H1 (cell line): ENCODE data around the gene TIMM10. TPM values are rescaled to one million over a fixed set of nuclear protein-coding genes. Genes with fewer than 3 reads are reported as not detected.

ENCODE experiments used
- CTCF ChIA-PET: fragments of 300-600 bp; sonication (Branson Sonifier 250); formaldehyde crosslinking; loops from one replicate; lab custom pipeline; 2021; ENCODE audit not compliant: partially characterized antibody; lab: Charles Lee
- POLR2A ChIA-PET: fragments of 300-600 bp; sonication (Branson Sonifier 250); formaldehyde crosslinking; loops from one replicate; lab custom pipeline; 2021; ENCODE audit warnings: inconsistent platforms; ENCODE audit not compliant: partially characterized antibody; lab: Charles Lee
- DNase-seq, 2 experiments: peaks; one replicate each; pipeline versions ENCODE4 v3.0.0 to v3.0.0-alpha.2; 2010 to 2022; ENCODE audit warnings: low spot score in 2 of 2, low read depth in 1 of 2, mixed read lengths in 1 of 2
- FAIRE-seq: peaks from 2 replicates; lab custom pipeline; 2011; peaks lifted over from hg19 to GRCh38; lab: Jason Lieb, UNC
- H2AFZ ChIP-seq: 2 replicates; pipeline ENCODE4 v1.8.1; 2012; ENCODE audit warnings: low read length, inconsistent platforms
- H2AK5ac ChIP-seq: 2 replicates; pipeline ENCODE4 v1.6.1; 2013; ENCODE audit warnings: low read depth, low read length
- H2BK120ac ChIP-seq: replicated peaks from 2 replicates; pipeline ENCODE3; 2013; ENCODE audit warnings: low read depth, low read length, inconsistent platforms
- H2BK12ac ChIP-seq: 2 replicates; pipeline ENCODE4 v1.6.1; 2013; ENCODE audit warnings: low read depth, low read length
- H2BK15ac ChIP-seq: 2 replicates; pipeline ENCODE4 v1.6.1; 2013; ENCODE audit warnings: low read length
- H2BK20ac ChIP-seq: 2 replicates; pipeline ENCODE4 v1.6.1; 2013; ENCODE audit warnings: low read length
- H2BK5ac ChIP-seq: 2 replicates; pipeline ENCODE4 v1.6.1; 2013; ENCODE audit warnings: low read depth, low read length
- H3K14ac ChIP-seq: 2 replicates; pipeline ENCODE4 v1.6.1; 2013; ENCODE audit warnings: inconsistent platforms; ENCODE audit not compliant: insufficient read length
- H3K18ac ChIP-seq: 2 replicates; pipeline ENCODE4 v1.6.1; 2013; ENCODE audit warnings: low read length; ENCODE audit errors: extremely low read depth
- H3K23ac ChIP-seq: 2 replicates; pipeline ENCODE4 v1.6.1; 2013; ENCODE audit warnings: inconsistent platforms; ENCODE audit not compliant: insufficient read length
- H3K23me2 ChIP-seq: 2 replicates; pipeline ENCODE4 v1.6.1; 2013; ENCODE audit warnings: low read depth, low read length
- H3K27ac ChIP-seq: 2 replicates; pipeline ENCODE4 v1.6.1; 2011; ENCODE audit warnings: low read depth, low read length, inconsistent platforms
- H3K27me3 ChIP-seq, 4 experiments: replicated peaks in 1 of 4; 1 replicate in 1 of 4; 2 replicates in 3 of 4; pipeline versions ENCODE4 v1.6.1 to v1.8.1; 2011 to 2013; ENCODE audit warnings: low read length in 3 of 4, mild to moderate bottlenecking in 3 of 4, inconsistent platforms in 2 of 4, mixed read lengths in 2 of 4, moderate library complexity in 1 of 4; ENCODE audit not compliant: control insufficient read depth in 3 of 4, insufficient read depth in 3 of 4; ENCODE audit errors: extremely low read depth in 1 of 4
- H3K36me3 ChIP-seq, 4 experiments: 2 replicates each; pipeline versions ENCODE4 v1.6.1 to v1.8.1; 2011 to 2013; ENCODE audit warnings: mild to moderate bottlenecking in 4 of 4, low read length in 3 of 4, moderate library complexity in 2 of 4, control low read depth in 1 of 4, inconsistent platforms in 1 of 4; ENCODE audit not compliant: insufficient read depth in 4 of 4, control insufficient read depth in 2 of 4
- H3K4ac ChIP-seq: replicated peaks from 2 replicates; pipeline ENCODE3; 2013; ENCODE audit warnings: low read length, low read depth, mixed read lengths, inconsistent platforms; ENCODE audit not compliant: insufficient read length
- H3K4me1 ChIP-seq, 4 experiments: replicated peaks in 1 of 4; 1 replicate in 1 of 4; 2 replicates in 3 of 4; pipeline versions ENCODE4 v1.6.1 to v1.8.1; 2011 to 2013; ENCODE audit warnings: low read length in 3 of 4, inconsistent platforms in 2 of 4, mixed read lengths in 1 of 4; ENCODE audit not compliant: insufficient read depth in 4 of 4, control insufficient read depth in 3 of 4
- H3K4me2 ChIP-seq, 2 experiments: 2 replicates each; pipeline versions ENCODE4 v1.6.1 to v1.8.1; 2011 to 2013; ENCODE audit warnings: low read depth in 2 of 2, low read length in 2 of 2, control low read depth in 1 of 2, inconsistent platforms in 1 of 2, mild to moderate bottlenecking in 1 of 2; ENCODE audit not compliant: insufficient read depth in 1 of 2
- H3K4me3 ChIP-seq, 4 experiments: fragments of 200-600, 300-600 bp in 1 of 4; sonication (generic), shearing (Covaris generic), sonication (Bioruptor Twin) in 1 of 4; 2 replicates each; pipeline versions ENCODE4 v1.5.1 to v1.8.1; 2011 to 2016; ENCODE audit warnings: low read length in 4 of 4, low read depth in 3 of 4, control low read depth in 2 of 4, inconsistent platforms in 2 of 4, mild to moderate bottlenecking in 2 of 4, mixed read lengths in 1 of 4, moderate library complexity in 1 of 4; ENCODE audit not compliant: insufficient read depth in 2 of 4; ENCODE audit errors: extremely low read depth in 1 of 4
- H3K56ac ChIP-seq: replicated peaks from 2 replicates; pipeline ENCODE3; 2013; ENCODE audit warnings: low read depth, mild to moderate bottlenecking, mixed read lengths, low read length, inconsistent platforms; ENCODE audit not compliant: insufficient read length
- H3K79me1 ChIP-seq: 2 replicates; pipeline ENCODE4 v1.6.1; 2013; ENCODE audit warnings: low read depth, low read length, control low read depth
- H3K79me2 ChIP-seq, 2 experiments: 2 replicates each; pipeline versions ENCODE4 v1.6.1 to v1.8.1; 2012 to 2013; ENCODE audit warnings: low read length in 2 of 2, mild to moderate bottlenecking in 2 of 2, inconsistent platforms in 1 of 2; ENCODE audit not compliant: insufficient read depth in 2 of 2, control insufficient read depth in 1 of 2
- H3K9ac ChIP-seq, 4 experiments: replicated peaks in 1 of 4; 1 replicate in 1 of 4; 2 replicates in 3 of 4; pipeline versions ENCODE4 v1.6.1 to v1.8.1; 2011 to 2013; ENCODE audit warnings: low read depth in 3 of 4, low read length in 3 of 4, control low read depth in 2 of 4, mild to moderate bottlenecking in 2 of 4, moderate library complexity in 2 of 4, inconsistent platforms in 1 of 4; ENCODE audit errors: extremely low read depth in 1 of 4
- H3K9me3 ChIP-seq, 2 experiments: 2 replicates each; pipeline versions ENCODE4 v1.6.1 to v1.8.1; 2012 to 2013; ENCODE audit warnings: mild to moderate bottlenecking in 2 of 2, moderate library complexity in 2 of 2, control low read depth in 1 of 2, inconsistent platforms in 1 of 2, low read depth in 1 of 2, low read length in 1 of 2, mixed read lengths in 1 of 2; ENCODE audit not compliant: insufficient read depth in 2 of 2
- H4K20me1 ChIP-seq, 2 experiments: replicated peaks in 1 of 2; 2 replicates each; pipeline versions ENCODE3 to v1.8.1; 2011 to 2013; ENCODE audit warnings: inconsistent platforms in 2 of 2, low read length in 2 of 2, mild to moderate bottlenecking in 1 of 2; ENCODE audit not compliant: insufficient read depth in 2 of 2, control insufficient read depth in 1 of 2
- H4K5ac ChIP-seq: 2 replicates; pipeline ENCODE4 v1.6.1; 2013; ENCODE audit warnings: low read length, low read depth, mixed read lengths, inconsistent platforms; ENCODE audit not compliant: insufficient read length
- H4K8ac ChIP-seq: 2 replicates; pipeline ENCODE4 v1.8.0; 2013; ENCODE audit warnings: mild to moderate bottlenecking, moderate library complexity, low read length, inconsistent platforms; ENCODE audit not compliant: insufficient read depth; ENCODE audit errors: extremely low read depth
- H4K91ac ChIP-seq: replicated peaks from 2 replicates; pipeline ENCODE3; 2013; ENCODE audit warnings: low read length, mixed read lengths, inconsistent platforms; ENCODE audit not compliant: insufficient read length
- CEBPB ChIP-seq: IDR thresholded peaks from 2 replicates; pipeline ENCODE4 v1.6.1; 2012; ENCODE audit warnings: low read depth, low read length
- CTBP2 ChIP-seq: IDR thresholded peaks from 2 replicates; pipeline ENCODE4 v1.7.0; 2011; ENCODE audit warnings: borderline replicate concordance, mild to moderate bottlenecking, moderate library complexity, mixed read lengths, low read length; ENCODE audit not compliant: insufficient read depth, insufficient read length
- POLR2AphosphoS5 ChIP-seq: IDR thresholded peaks from 2 replicates; pipeline ENCODE4 v1.6.1; 2011; ENCODE audit warnings: low read depth, low read length
- RAD21 ChIP-seq, 2 experiments: IDR thresholded peaks in 1 of 2; conservative IDR thresholded peaks in 1 of 2; 2 replicates each; pipeline ENCODE4 v1.6.1; 2011; ENCODE audit warnings: low read depth in 2 of 2, low read length in 2 of 2, improper control_type of control experiment in 1 of 2, inconsistent platforms in 1 of 2, mild to moderate bottlenecking in 1 of 2, moderate library complexity in 1 of 2
- SP4 ChIP-seq: IDR thresholded peaks from 2 replicates; pipeline ENCODE4 v1.6.1; 2012; ENCODE audit warnings: low read length, inconsistent platforms
- SRF ChIP-seq: IDR thresholded peaks from 2 replicates; pipeline ENCODE4 v1.6.1; 2011; ENCODE audit warnings: mild to moderate bottlenecking, low read depth, low read length, moderate library complexity
- SUZ12 ChIP-seq: fragments of 200-600 bp; sonication (generic); IDR thresholded peaks from 2 replicates; pipeline ENCODE4 v1.6.1; 2012; ENCODE audit warnings: mild to moderate bottlenecking, inconsistent platforms, low read length, moderate library complexity, mixed read lengths
- YY1 ChIP-seq: IDR thresholded peaks from 2 replicates; pipeline ENCODE4 v1.6.1; 2011; ENCODE audit warnings: low read depth, mild to moderate bottlenecking, low read length
- WGBS, 2 experiments: shearing (Covaris generic) in 1 of 2; methylation state at CpG; one replicate each; pipeline versions ENCODE4 v1.1.6 to v1.1.7; 2013 to 2015; ENCODE audit warnings: low lambda C conversion rate in 2 of 2, mixed read lengths in 2 of 2, inconsistent platforms in 1 of 2, low coverage in 1 of 2, missing lambda C conversion rate in 1 of 2; ENCODE audit not compliant: insufficient replicate concordance in 2 of 2, insufficient coverage in 1 of 2, insufficient read length in 1 of 2; ENCODE audit errors: extremely low coverage in 1 of 2, missing lambda C conversion rate in 1 of 2; 5-methylcytosine and 5-hydroxymethylcytosine counted together
- polyA plus RNA-seq, 7 experiments: library from polyadenylated mRNA; depleted of rRNA in 3 of 7; stranded (reverse) in 5 of 7; unstranded in 2 of 7; fragments of >200 nt in 5 of 7; fragments of 200-250 nt in 2 of 7; gene quantifications; 1 replicate in 5 of 7; 2 replicates in 1 of 7; 4 replicates in 1 of 7; pipeline versions ENCODE4 v1.2.1 to v1.2.3, GENCODE V29; 2011 to 2013; ENCODE audit warnings: missing spikeins in 2 of 7, mixed read lengths in 2 of 7
- total RNA-seq: library from RNA; stranded (reverse); fragmentation: NEBNext Ultra II Directional; extraction: Animal tissue kit (Norgen Biotek cat#: 25700); gene quantifications from 2 replicates; pipeline ENCODE4 v1.2.1, GENCODE V29; 2021
- TF ChIP-seq, protein P1 (sequence below): IDR thresholded peaks from 2 replicates; pipeline ENCODE4 v1.6.1; 2012; ENCODE audit warnings: inconsistent platforms

The TIMM10 gene
- total and polyA plus RNA-seq, 2 of the 8 experiments (the other 6 are each of a cell fraction or from before 2014, with no cell fraction given) = 117 to 227 TPM

GRCh38 chr11:57496109-57496820 lies 34.3 kb downstream of the TIMM10 start:
- no peak overlapping the region for H3K4ac ChIP-seq
- no peaks in the 10 kb centered on the region for H3K27me3 ChIP-seq
- FAIRE-seq (no peak), DNase-seq (no peak)
- no peak overlapping the region for H3K9ac ChIP-seq
- no peak overlapping the region for H3K4me3 ChIP-seq
- H4K5ac ChIP-seq = no peak overlapping the region
- H3K79me2 ChIP-seq = no peaks in the 10 kb centered on the region
- H2BK15ac ChIP-seq = no peak overlapping the region
- H3K23ac ChIP-seq = no peak overlapping the region
- H2BK12ac ChIP-seq = no peak overlapping the region
- H4K91ac ChIP-seq = peak overlapping the region; percentile 15
- ChIA-PET CTCF (interaction anchor here (0.6 to 33.7 kb wide), 9 partner anchors 8 to 241 kb away, joined by 3 to 1146 read pairs (median 4); partner anchors contain the start of genes RTN4RL2, SLC43A1, SMTNL1 and TIMM10), POLR2A (interaction anchor here (0.8 to 9.7 kb wide), 10 partner anchors 9 to 148 kb away, joined by 3 to 90 read pairs (median 6); partner anchors contain the start of gene SLC43A1)
- H2BK5ac ChIP-seq = 0 out of 2 replicates have a peak overlapping the region, but pooled peaks have one; percentile 27
- no peaks in the 10 kb centered on the region; the same call in 1 of the 2 replicates for H3K79me1 ChIP-seq
- no peak overlapping the region for H3K14ac ChIP-seq
- H3K36me3 ChIP-seq = peaks cover 0 to 5% (median 0%) of the 10 kb centered on the region in 4 experiments; a peak in 2 of 8 replicates
- no peak overlapping the region for H2BK120ac ChIP-seq
- peaks cover 7 to 22% (median 17%) of the 10 kb centered on the region in 4 experiments for H3K4me1 ChIP-seq
- no peak overlapping the region for H3K56ac ChIP-seq
- no peak overlapping the region for H2BK20ac ChIP-seq
- H2AFZ ChIP-seq = no peak overlapping the region
- no peak overlapping the region for H3K18ac ChIP-seq
- peaks cover 2% of the 10 kb centered on the region; the same call in 1 of the 2 replicates for H3K23me2 ChIP-seq
- H3K9me3 ChIP-seq = no peaks in the 10 kb centered on the region
- peak overlapping the region; percentile 2; the same call in 1 of the 2 replicates for H2AK5ac ChIP-seq
- WGBS, 2 experiments = 82% methylated on average over 9 of the region's 9 CpGs; no CpG with 5 or more reads in 1 of the 2 experiments
- H4K20me1 ChIP-seq = peaks cover 0 to 2% of the 10 kb centered on the region in 2 experiments
- H4K8ac ChIP-seq = no peak overlapping the region
- no peak overlapping the region for H3K4me2 ChIP-seq
- H3K27ac ChIP-seq = no peak overlapping the region
- no peak for TF ChIP-seq SRF
- TF ChIP-seq CEBPB = no peak
- TF ChIP-seq RAD21 (IDR thresholded peaks at IDR 0.05 in 1 of 2, conservative IDR thresholded peaks at IDR 0.05 in 1 of 2; ENCODE audit: low read depth in 2 of 2, low read length in 2 of 2) = no peak
- TF ChIP-seq POLR2AphosphoS5 = no peak
- TF ChIP-seq CTBP2 = no peak
- TF ChIP-seq SP4 = no peak
- TF ChIP-seq SUZ12 = no peak
- no peak for TF ChIP-seq YY1
- TF ChIP-seq, protein P1, sequence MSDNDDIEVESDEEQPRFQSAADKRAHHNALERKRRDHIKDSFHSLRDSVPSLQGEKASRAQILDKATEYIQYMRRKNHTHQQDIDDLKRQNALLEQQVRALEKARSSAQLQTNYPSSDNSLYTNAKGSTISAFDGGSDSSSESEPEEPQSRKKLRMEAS = no peak
